ENCODE data around the gene C11orf21.

DNA sequence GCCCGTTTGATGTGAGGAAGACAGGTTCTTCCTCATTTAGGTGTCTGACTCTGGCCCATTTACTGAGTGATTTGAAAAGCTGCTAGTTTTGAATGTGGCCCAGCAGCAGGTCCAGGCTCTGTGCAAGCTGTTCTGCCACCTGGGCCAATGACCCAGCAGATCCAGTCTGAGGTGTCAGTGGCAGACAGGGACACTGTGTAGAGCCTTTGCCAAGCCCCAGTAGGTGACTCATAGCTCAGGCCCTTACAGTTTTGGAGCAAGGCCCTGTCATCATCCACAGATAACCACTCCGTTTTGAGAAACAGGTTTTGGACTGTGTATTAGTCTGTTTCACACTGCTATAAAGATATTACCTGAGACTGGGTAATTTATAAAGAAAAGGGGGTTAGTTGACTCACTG, 24.0 kb upstream of the C11orf21 start:
- TF ChIP-seq POLR2AphosphoS5 (IDR thresholded peaks at IDR 0.05) (no peak), POLR2A (IDR thresholded peaks at IDR 0.05) (no peak), EP300 (IDR thresholded peaks at IDR 0.05) (no peak)
- TF ChIP-seq, protein P1, sequence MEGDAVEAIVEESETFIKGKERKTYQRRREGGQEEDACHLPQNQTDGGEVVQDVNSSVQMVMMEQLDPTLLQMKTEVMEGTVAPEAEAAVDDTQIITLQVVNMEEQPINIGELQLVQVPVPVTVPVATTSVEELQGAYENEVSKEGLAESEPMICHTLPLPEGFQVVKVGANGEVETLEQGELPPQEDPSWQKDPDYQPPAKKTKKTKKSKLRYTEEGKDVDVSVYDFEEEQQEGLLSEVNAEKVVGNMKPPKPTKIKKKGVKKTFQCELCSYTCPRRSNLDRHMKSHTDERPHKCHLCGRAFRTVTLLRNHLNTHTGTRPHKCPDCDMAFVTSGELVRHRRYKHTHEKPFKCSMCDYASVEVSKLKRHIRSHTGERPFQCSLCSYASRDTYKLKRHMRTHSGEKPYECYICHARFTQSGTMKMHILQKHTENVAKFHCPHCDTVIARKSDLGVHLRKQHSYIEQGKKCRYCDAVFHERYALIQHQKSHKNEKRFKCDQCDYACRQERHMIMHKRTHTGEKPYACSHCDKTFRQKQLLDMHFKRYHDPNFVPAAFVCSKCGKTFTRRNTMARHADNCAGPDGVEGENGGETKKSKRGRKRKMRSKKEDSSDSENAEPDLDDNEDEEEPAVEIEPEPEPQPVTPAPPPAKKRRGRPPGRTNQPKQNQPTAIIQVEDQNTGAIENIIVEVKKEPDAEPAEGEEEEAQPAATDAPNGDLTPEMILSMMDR (IDR thresholded peaks at IDR 0.05): no peak

Measured in upper lobe of left lung (tissue), 4 donors.